Suprapubic skin (tissue), 4 donors: ENCODE results near the gene DDX43. TPM values are rescaled to one million over a fixed set of nuclear protein-coding genes. Genes with fewer than 3 reads are reported as not detected.
A peak's percentile ranks its signal among the peaks of the same experiment; 100 is the strongest.
"Not testable (repeated sequence)": the region's sequence is repeated elsewhere in the genome, so short reads cannot be mapped to it uniquely, and the experiment has no call there.

Experiments
- DNase-seq, 2 donors: peaks; one replicate each; pipeline ENCODE4 v3.0.0-alpha.2; 2019; ENCODE audit warnings: low spot score in 2 of 2
- H3K27ac ChIP-seq: fragments of 200-600 bp; sonication (generic); one replicate; pipeline ENCODE4 v1.5.1; 2019
- H3K27me3 ChIP-seq: fragments of 200-600 bp; sonication (generic); one replicate; pipeline ENCODE4 v1.5.1; 2019
- H3K36me3 ChIP-seq: fragments of 200-600 bp; sonication (generic); one replicate; pipeline ENCODE4 v1.5.1; 2019
- H3K4me1 ChIP-seq: fragments of 200-600 bp; sonication (generic); one replicate; pipeline ENCODE4 v1.5.1; 2019
- H3K4me3 ChIP-seq: fragments of 200-600 bp; sonication (generic); one replicate; pipeline ENCODE4 v1.5.1; 2019; ENCODE audit warnings: mild to moderate bottlenecking
- H3K9me3 ChIP-seq: fragments of 200-600 bp; sonication (generic); one replicate; pipeline ENCODE4 v1.5.1; 2019
- EP300 ChIP-seq: sonication (generic); formaldehyde crosslinking; IDR thresholded peaks from one replicate; pipeline ENCODE4 v1.6.1; 2017; ENCODE audit warnings: antibody characterized with exemption
- POLR2A ChIP-seq, 2 donors: fragments of 450-650 bp; IDR thresholded peaks; one replicate each; pipeline ENCODE4 v1.6.1; 2017; ENCODE audit warnings: antibody characterized with exemption in 2 of 2, mild to moderate bottlenecking in 2 of 2, moderate library complexity in 2 of 2
- POLR2AphosphoS5 ChIP-seq, 3 donors: sonication (generic); formaldehyde crosslinking; IDR thresholded peaks; one replicate each; pipeline ENCODE4 v1.6.1; 2017; ENCODE audit warnings: antibody characterized with exemption in 3 of 3
- WGBS: methylation state at CpG from one replicate; pipeline ENCODE4 v1.1.5; 2018; 5-methylcytosine and 5-hydroxymethylcytosine counted together
- total RNA-seq, 4 donors: library from RNA; depleted of rRNA; stranded (reverse); fragments of >200 nt; gene quantifications; one replicate each; pipeline ENCODE4 v1.1.0, GENCODE V29; 2016
- TF ChIP-seq, protein P1 (sequence below), 2 donors: fragments of 200-600 bp in 1 of 2; fragments of 450-650 bp in 1 of 2; sonication (generic) in 1 of 2; IDR thresholded peaks; one replicate each; pipeline ENCODE4 v1.5.1; 2016 to 2019; ENCODE audit warnings: antibody characterized with exemption in 2 of 2, mild to moderate bottlenecking in 1 of 2, moderate library complexity in 1 of 2

Gene DDX43
- total RNA-seq, 4 donors from 2014 or later: 0.34 to 3.1 (median 0.60) TPM

- H3K36me3 ChIP-seq: no peaks in the 10 kb centered on the region
- 68% methylated on average over 10 of the region's 10 CpGs for WGBS
- H3K9me3 ChIP-seq: peaks cover 9% of the 10 kb centered on the region
- H3K4me1 ChIP-seq: no peaks in the 10 kb centered on the region
- DNase-seq: no peak
- H3K27me3 ChIP-seq: no peaks in the 10 kb centered on the region
- H3K27ac ChIP-seq: no peak overlapping the region
- H3K4me3 ChIP-seq: no peak overlapping the region
- TF ChIP-seq POLR2A (IDR thresholded peaks at IDR 0.05): no peak
- TF ChIP-seq EP300: no peak
- no peak for TF ChIP-seq POLR2AphosphoS5 (IDR thresholded peaks at IDR 0.05)
Observed at GRCh38 chr6:73372516-73372915, 22.1 kb upstream of the DDX43 start.

DNA sequence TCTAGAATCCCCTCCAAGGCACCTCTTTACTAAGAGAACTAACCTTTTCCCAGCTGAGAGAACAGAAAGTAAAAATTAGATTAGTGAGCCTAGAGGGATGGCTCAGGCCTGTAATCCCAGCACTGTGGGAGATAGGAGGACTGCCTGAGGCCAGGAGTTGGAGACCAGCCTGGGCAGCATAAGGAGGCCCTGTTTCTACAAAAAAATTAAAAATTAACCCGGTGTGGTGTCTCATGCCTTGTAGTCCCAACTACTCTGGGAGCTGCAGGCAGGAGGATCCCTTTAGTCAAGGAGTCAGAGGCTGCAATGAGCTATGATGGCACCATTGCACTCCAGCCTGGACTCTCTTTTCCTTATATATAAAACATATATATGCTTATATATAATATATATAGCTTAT lies 19.4 kb upstream of the DDX43 start:
- no peak for DNase-seq
- Histone ChIP-seq H3K4me3 (no peak overlapping the region), H3K36me3 (no peaks in the 10 kb centered on the region), H3K9me3 (peaks cover 9% of the 10 kb centered on the region), H3K27me3 (no peaks in the 10 kb centered on the region), H3K4me1 (no peaks in the 10 kb centered on the region), H3K27ac (no peak overlapping the region)
- WGBS: 57% methylated on average over 1 of the region's 1 CpG
- TF ChIP-seq EP300 (no peak), POLR2A (IDR thresholded peaks at IDR 0.05) (no peak), POLR2AphosphoS5 (IDR thresholded peaks at IDR 0.05) (no peak)
- TF ChIP-seq, protein P1, sequence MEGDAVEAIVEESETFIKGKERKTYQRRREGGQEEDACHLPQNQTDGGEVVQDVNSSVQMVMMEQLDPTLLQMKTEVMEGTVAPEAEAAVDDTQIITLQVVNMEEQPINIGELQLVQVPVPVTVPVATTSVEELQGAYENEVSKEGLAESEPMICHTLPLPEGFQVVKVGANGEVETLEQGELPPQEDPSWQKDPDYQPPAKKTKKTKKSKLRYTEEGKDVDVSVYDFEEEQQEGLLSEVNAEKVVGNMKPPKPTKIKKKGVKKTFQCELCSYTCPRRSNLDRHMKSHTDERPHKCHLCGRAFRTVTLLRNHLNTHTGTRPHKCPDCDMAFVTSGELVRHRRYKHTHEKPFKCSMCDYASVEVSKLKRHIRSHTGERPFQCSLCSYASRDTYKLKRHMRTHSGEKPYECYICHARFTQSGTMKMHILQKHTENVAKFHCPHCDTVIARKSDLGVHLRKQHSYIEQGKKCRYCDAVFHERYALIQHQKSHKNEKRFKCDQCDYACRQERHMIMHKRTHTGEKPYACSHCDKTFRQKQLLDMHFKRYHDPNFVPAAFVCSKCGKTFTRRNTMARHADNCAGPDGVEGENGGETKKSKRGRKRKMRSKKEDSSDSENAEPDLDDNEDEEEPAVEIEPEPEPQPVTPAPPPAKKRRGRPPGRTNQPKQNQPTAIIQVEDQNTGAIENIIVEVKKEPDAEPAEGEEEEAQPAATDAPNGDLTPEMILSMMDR (IDR thresholded peaks at IDR 0.05): no peak

GRCh38 chr6:73377225-73377624 lies 17.4 kb upstream of the DDX43 start:
- DNase-seq: no peak
- TF ChIP-seq POLR2AphosphoS5 (IDR thresholded peaks at IDR 0.05) (no peak), POLR2A (IDR thresholded peaks at IDR 0.05) (no peak), EP300 (no peak)
- TF ChIP-seq, protein P1 (IDR thresholded peaks at IDR 0.05): no peak
- no peaks in the 10 kb centered on the region for H3K4me1 ChIP-seq
- no peaks in the 10 kb centered on the region for H3K36me3 ChIP-seq
- no peak overlapping the region for H3K4me3 ChIP-seq
- 57% methylated on average over 3 of the region's 3 CpGs for WGBS
- H3K9me3 ChIP-seq: peaks cover 4% of the 10 kb centered on the region
- no peaks in the 10 kb centered on the region for H3K27me3 ChIP-seq
- no peak overlapping the region for H3K27ac ChIP-seq

DNA sequence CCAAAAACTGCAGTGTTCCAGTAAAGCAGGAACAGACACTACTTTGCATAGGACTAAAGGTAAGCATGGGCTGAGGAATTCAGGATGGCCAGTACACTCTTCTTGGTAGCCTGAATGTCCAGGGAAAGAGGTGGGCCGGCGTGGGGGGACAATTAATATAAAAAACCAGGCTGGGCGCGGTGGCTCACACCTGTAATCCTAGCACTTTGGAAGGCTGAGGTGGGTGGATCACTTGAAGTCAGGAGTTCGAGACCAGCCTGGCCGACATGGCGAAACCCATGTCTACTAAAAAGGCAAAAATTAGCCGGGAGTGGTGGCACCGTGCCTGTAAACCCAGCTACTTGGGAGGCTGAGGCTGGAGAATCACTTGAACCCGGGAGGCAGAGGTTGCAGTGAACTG lies 13.1 kb upstream of the DDX43 start:
- WGBS: 93% methylated on average over 10 of the region's 10 CpGs
- not testable (repeated sequence) for H3K27ac ChIP-seq

GRCh38 chr6:73382462-73383113 lies 12.0 kb upstream of the DDX43 start:
- Histone ChIP-seq H3K4me3 (no peak overlapping the region), H3K27me3 (no peaks in the 10 kb centered on the region), H3K36me3 (no peaks in the 10 kb centered on the region), H3K27ac (no peak overlapping the region), H3K4me1 (no peaks in the 10 kb centered on the region), H3K9me3 (no peaks in the 10 kb centered on the region)
- WGBS: 84% methylated on average over 6 of the region's 6 CpGs
- TF ChIP-seq POLR2AphosphoS5 (IDR thresholded peaks at IDR 0.05): no peak
- TF ChIP-seq, protein P1 (IDR thresholded peaks at IDR 0.05): no peak
- TF ChIP-seq EP300: no peak
- TF ChIP-seq POLR2A (IDR thresholded peaks at IDR 0.05): no peak
- no peak for DNase-seq

More for the DNA sequence above, 13.1 kb upstream of the DDX43 start:
- not testable (repeated sequence) for H3K27me3 ChIP-seq, H3K9me3 ChIP-seq, H3K4me3 ChIP-seq, DNase-seq, H3K4me1 ChIP-seq, H3K36me3 ChIP-seq

DNA sequence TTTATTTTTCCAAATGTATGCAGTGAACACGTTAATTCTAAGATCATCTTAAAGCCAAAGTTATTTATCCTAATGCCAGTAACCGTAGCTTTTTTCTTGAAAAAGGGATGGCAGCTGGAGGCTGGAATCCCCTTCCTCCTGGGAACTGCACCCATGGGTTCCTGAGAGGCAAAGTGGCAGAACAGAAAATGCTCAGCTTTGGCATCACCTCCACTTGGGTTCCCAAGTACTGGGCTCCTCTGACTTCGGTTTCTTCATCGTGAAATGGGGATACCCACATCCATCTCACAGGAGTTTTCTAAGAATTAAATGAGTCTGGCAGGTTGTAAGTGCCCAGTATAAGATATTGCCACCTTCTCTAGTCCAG lies 6.2 kb upstream of the DDX43 start:
- WGBS: 36% methylated on average over 4 of the region's 4 CpGs
- Histone ChIP-seq H3K27ac (no peak overlapping the region), H3K36me3 (no peaks in the 10 kb centered on the region), H3K4me3 (peak overlapping the region; percentile 54), H3K27me3 (no peaks in the 10 kb centered on the region), H3K4me1 (peaks cover 5% of the 10 kb centered on the region), H3K9me3 (no peaks in the 10 kb centered on the region)
- no peak for DNase-seq
- TF ChIP-seq EP300 (no peak), POLR2AphosphoS5 (IDR thresholded peaks at IDR 0.05) (no peak), POLR2A (IDR thresholded peaks at IDR 0.05) (no peak)
- TF ChIP-seq, protein P1 (IDR thresholded peaks at IDR 0.05): no peak
